Natural killer cell (primary cell): ENCODE measurements around the gene BCL7A. TPM values are rescaled to one million over a fixed set of nuclear protein-coding genes. Genes with fewer than 3 reads are reported as not detected.

Experiments
- ATAC-seq, 3 donors: fragments of 150-1000 bp in 2 of 3; fragments of 200-7000 bp in 1 of 3; cut with Tn5 transposase; 1 replicate in 1 of 3; 2 replicates in 2 of 3; pipeline ENCODE4 v1.10.0; 2021; ENCODE audit warnings: mild to moderate bottlenecking in 2 of 3, moderate library complexity in 2 of 3
- DNase-seq, 2 donors: peaks; one replicate each; pipeline versions ENCODE4 v3.0.0 to v3.0.0-alpha.2; 2013 to 2021; ENCODE audit warnings: mixed read lengths in 1 of 2
- H3K27ac ChIP-seq: one replicate; pipeline ENCODE4 v1.5.1; 2013; ENCODE audit warnings: mild to moderate bottlenecking, low read length
- H3K27me3 ChIP-seq: one replicate; pipeline ENCODE4 v1.6.1; 2013; ENCODE audit warnings: low read length; ENCODE audit not compliant: control insufficient read depth, insufficient read depth
- H3K36me3 ChIP-seq: one replicate; pipeline ENCODE4 v1.6.1; 2013; ENCODE audit warnings: low read length; ENCODE audit not compliant: control insufficient read depth, insufficient read depth
- H3K4me1 ChIP-seq: one replicate; pipeline ENCODE4 v1.6.1; 2013; ENCODE audit warnings: low read length; ENCODE audit not compliant: control insufficient read depth, insufficient read depth
- H3K4me3 ChIP-seq: one replicate; pipeline ENCODE4 v1.5.1; 2013; ENCODE audit warnings: low read length
- H3K9me3 ChIP-seq: one replicate; pipeline ENCODE4 v1.6.1; 2013; ENCODE audit warnings: low read length; ENCODE audit not compliant: control insufficient read depth, insufficient read depth
- H3K27ac Mint-ChIP-seq, 2 donors: one replicate each; pipeline ENCODE4 v1.8.0; 2022; ENCODE audit warnings: mild to moderate bottlenecking in 2 of 2, mixed read lengths in 2 of 2, moderate library complexity in 1 of 2
- H3K27me3 Mint-ChIP-seq, 2 donors: one replicate each; pipeline ENCODE4 v1.8.0; 2022; ENCODE audit warnings: low read depth in 2 of 2, mixed read lengths in 2 of 2
- H3K36me3 Mint-ChIP-seq: one replicate; pipeline ENCODE4 v1.8.0; 2022; ENCODE audit warnings: mixed read lengths
- H3K4me1 Mint-ChIP-seq, 2 donors: one replicate each; pipeline ENCODE4 v1.8.0; 2022; ENCODE audit warnings: mixed read lengths in 2 of 2
- H3K4me3 Mint-ChIP-seq: one replicate; pipeline ENCODE4 v1.8.0; 2022; ENCODE audit warnings: mild to moderate bottlenecking, moderate library complexity, mixed read lengths
- H3K9me3 Mint-ChIP-seq, 2 donors: one replicate each; pipeline ENCODE4 v1.8.0; 2022; ENCODE audit warnings: mixed read lengths in 2 of 2
- CTCF ChIP-seq: fragments of 200-600 bp; IDR thresholded peaks from one replicate; pipeline ENCODE4 v1.8.0; 2022; ENCODE audit warnings: antibody characterized with exemption
- WGBS: methylation state at CpG from one replicate; pipeline ENCODE4 v1.1.7; 2013; ENCODE audit warnings: missing lambda C conversion rate; ENCODE audit not compliant: insufficient coverage; 5-methylcytosine and 5-hydroxymethylcytosine counted together
- intact Hi-C: fragments of 100-400 bp; cut with micrococcal nuclease; formaldehyde crosslinking; loops from one replicate; pipeline ENCODE4 v1.14.2; 2022
- total RNA-seq, 4 donors: library from RNA; stranded (reverse); fragments of 120-200 nt in 1 of 4; gene quantifications; one replicate each; pipeline versions ENCODE4 v1.2.3 to v1.2.4, GENCODE V29; 2013 to 2022

The BCL7A gene
- total RNA-seq, 3 donors from 2014 or later (not counting 1 experiment from before 2014, with no cell fraction given): 0.85 to 1.1 (median 0.96) TPM

DNA sequence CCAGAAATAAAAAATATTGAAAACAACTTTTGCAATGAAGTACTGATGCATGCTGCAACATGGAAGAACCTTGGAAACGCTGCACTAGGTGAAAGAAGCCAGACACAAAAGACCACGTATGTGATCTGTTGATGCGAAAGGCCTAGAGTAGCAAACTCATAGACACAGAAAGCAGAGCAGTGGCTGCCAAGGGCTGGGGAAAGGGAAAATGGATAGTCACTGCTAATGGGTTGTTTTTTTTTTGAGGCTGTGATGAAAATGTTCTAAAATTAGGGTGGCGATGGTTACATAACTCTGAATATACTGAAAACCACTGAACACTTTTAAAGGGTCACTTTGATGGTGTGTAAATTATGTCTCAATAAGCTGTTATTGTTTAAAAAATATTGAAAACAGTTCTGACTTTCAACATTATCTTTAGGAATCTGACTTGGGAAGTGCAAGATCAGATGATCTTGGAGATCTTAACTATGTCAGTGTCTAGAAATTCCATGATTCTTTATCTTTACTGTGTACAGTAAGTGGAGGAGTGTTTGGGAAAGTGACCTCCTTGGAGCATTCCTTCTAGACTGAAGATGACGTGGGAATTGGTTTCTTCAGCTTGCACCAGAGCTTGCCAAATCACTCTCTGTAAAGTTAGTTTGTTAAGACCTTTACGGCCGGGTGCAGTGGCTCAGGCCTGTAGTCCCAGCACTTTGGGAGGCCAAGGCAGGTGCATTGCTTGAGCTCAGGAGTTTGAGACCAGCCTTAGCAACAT, 69.3 kb downstream of the BCL7A start:
- H3K27ac Mint-ChIP-seq: peak overlapping the region; percentile 14 to 60
- H3K36me3 ChIP-seq: peaks cover 6% of the 10 kb centered on the region
- DNase-seq: peak in 1 of 2 donors; percentile 14
- H3K27me3 ChIP-seq: no peaks in the 10 kb centered on the region
- H3K9me3 Mint-ChIP-seq: no peaks in the 10 kb centered on the region
- TF ChIP-seq CTCF: no peak
- no peaks in the 10 kb centered on the region for H3K27me3 Mint-ChIP-seq
- no peaks in the 10 kb centered on the region for H3K9me3 ChIP-seq
- no peak overlapping the region for H3K4me3 Mint-ChIP-seq
- 83% methylated on average over 7 of the region's 7 CpGs for WGBS
- peaks cover 51% of the 10 kb centered on the region for H3K4me1 ChIP-seq
- H3K4me3 ChIP-seq: no peak overlapping the region
- no peaks in the 10 kb centered on the region for H3K36me3 Mint-ChIP-seq
- ATAC-seq: no peak
- no peak overlapping the region for H3K27ac ChIP-seq
- intact Hi-C loops: no loop called here
- H3K4me1 Mint-ChIP-seq: peaks cover 24 to 37% of the 10 kb centered on the region in 2 donors

- Mint-ChIP-seq H3K27me3 (no peaks in the 10 kb centered on the region), H3K4me3 (no peak overlapping the region), H3K9me3 (no peaks in the 10 kb centered on the region), H3K4me1 (peaks cover 18 to 33% of the 10 kb centered on the region in 2 donors), H3K27ac (no peak overlapping the region), H3K36me3 (no peaks in the 10 kb centered on the region)
- peak in 1 of 3 donors; percentile 6 for ATAC-seq
- Histone ChIP-seq H3K27me3 (no peaks in the 10 kb centered on the region), H3K4me1 (peaks cover 45% of the 10 kb centered on the region), H3K27ac (no peak overlapping the region), H3K4me3 (no peak overlapping the region), H3K36me3 (peaks cover 5% of the 10 kb centered on the region), H3K9me3 (no peaks in the 10 kb centered on the region)
- DNase-seq: no peak
- WGBS: 97% methylated on average over 9 of the region's 9 CpGs
- no peak for TF ChIP-seq CTCF
- intact Hi-C loops: no loop called here
Observed at GRCh38 chr12:122093098-122093883, 71.6 kb downstream of the BCL7A start.

DNA sequence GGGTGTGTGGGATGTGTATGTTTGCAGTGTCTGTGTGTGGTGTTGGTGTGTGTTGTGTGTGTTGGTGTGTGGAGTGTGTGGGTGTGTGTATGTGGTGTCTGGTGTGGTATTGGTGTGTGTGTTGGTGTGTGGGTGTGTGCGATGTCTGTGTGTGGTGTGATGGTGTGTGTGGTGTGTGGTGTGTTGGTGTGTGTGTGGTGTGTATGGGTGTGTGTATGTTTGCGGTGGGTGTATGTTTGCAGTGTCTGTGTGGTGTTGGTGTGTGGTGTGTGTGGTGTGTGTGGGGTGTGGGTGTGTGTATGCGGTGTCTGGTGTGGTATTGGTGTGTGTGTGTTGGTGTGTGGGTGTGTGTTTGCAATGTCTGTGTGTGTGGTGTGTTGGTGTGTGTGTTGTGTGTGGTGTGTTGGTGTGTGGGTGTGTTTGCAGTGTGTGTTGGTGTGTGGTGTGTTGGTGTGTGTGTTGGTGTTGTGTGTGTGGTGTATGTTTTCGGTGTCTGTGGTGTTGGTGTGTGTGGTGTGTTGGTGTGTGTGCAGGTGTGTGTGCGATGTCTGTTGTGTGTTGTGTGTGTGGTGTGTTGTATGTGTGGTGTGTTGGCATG, 72.6 kb downstream of the BCL7A start:
- 96% methylated on average over 5 of the region's 5 CpGs for WGBS
- Histone ChIP-seq H3K9me3 (no peaks in the 10 kb centered on the region), H3K4me3 (no peak overlapping the region), H3K4me1 (peaks cover 49% of the 10 kb centered on the region), H3K36me3 (peaks cover 3% of the 10 kb centered on the region), H3K27me3 (no peaks in the 10 kb centered on the region), H3K27ac (no peak overlapping the region)
- peaks cover 26 to 39% of the 10 kb centered on the region in 2 donors for H3K4me1 Mint-ChIP-seq
- H3K4me3 Mint-ChIP-seq: no peak overlapping the region
- no peaks in the 10 kb centered on the region for H3K27me3 Mint-ChIP-seq
- ATAC-seq (peak in 1 of 3 donors; percentile 31), DNase-seq (no peak)
- intact Hi-C loops: no loop called here
- H3K27ac Mint-ChIP-seq: no peak overlapping the region
- H3K36me3 Mint-ChIP-seq: no peaks in the 10 kb centered on the region
- no peaks in the 10 kb centered on the region for H3K9me3 Mint-ChIP-seq
- no peak for TF ChIP-seq CTCF
